GM23338 (cell line): ENCODE data around the gene ZNF646. TPM values are rescaled to one million over a fixed set of nuclear protein-coding genes. Genes with fewer than 3 reads are reported as not detected.
A peak's percentile ranks its signal among the peaks of the same experiment; 100 is the strongest.

Experiments
- ATAC-seq: fragments of 200-7000 bp; cut with Tn5 transposase; 3 replicates; pipeline ENCODE4 v1.9.1; 2020
- DNase-seq: peaks from one replicate; pipeline ENCODE4 v3.0.0-alpha.2; 2015; ENCODE audit warnings: low spot score
- H2AFZ ChIP-seq: fragments of 200-600 bp; sonication (generic); 2 replicates; pipeline ENCODE4 v1.8.0; 2016; ENCODE audit warnings: antibody characterized with exemption, mild to moderate bottlenecking, moderate library complexity
- H3F3A ChIP-seq: fragments of 200-600 bp; sonication (generic); replicated peaks from 2 replicates; pipeline ENCODE4 v1.8.0; 2017; ENCODE audit warnings: antibody characterized with exemption, mixed run types, low read depth
- H3K27ac ChIP-seq: fragments of 200-600 bp; sonication (generic); 2 replicates; pipeline ENCODE4 v1.6.1; 2016; ENCODE audit warnings: low read depth
- H3K27me3 ChIP-seq: fragments of 200-600 bp; sonication (generic); 2 replicates; pipeline ENCODE4 v1.8.0; 2016; ENCODE audit warnings: mild to moderate bottlenecking, mixed run types, moderate library complexity; ENCODE audit not compliant: insufficient read depth
- H3K36me3 ChIP-seq: fragments of 200-600 bp; sonication (generic); 2 replicates; pipeline ENCODE4 v1.8.0; 2016; ENCODE audit warnings: mild to moderate bottlenecking; ENCODE audit not compliant: insufficient read depth
- H3K4me1 ChIP-seq: fragments of 200-600 bp; sonication (generic); 2 replicates; pipeline ENCODE4 v1.8.0; 2016; ENCODE audit warnings: mild to moderate bottlenecking, moderate library complexity; ENCODE audit not compliant: insufficient read depth
- H3K4me2 ChIP-seq: fragments of 200-600 bp; sonication (generic); 2 replicates; pipeline ENCODE4 v1.7.1; 2017; ENCODE audit warnings: mixed run types
- H3K4me3 ChIP-seq: fragments of 200-600 bp; sonication (generic); 2 replicates; pipeline ENCODE4 v1.6.1; 2016; ENCODE audit warnings: mixed run types
- H3K79me2 ChIP-seq: fragments of 200-600 bp; sonication (generic); replicated peaks from 2 replicates; pipeline ENCODE4 v1.8.0; 2017; ENCODE audit warnings: mild to moderate bottlenecking; ENCODE audit not compliant: insufficient read depth
- H3K9me2 ChIP-seq: fragments of 200-600 bp; sonication (generic); 2 replicates; pipeline ENCODE4 v1.8.0; 2017; ENCODE audit not compliant: insufficient read depth
- H4K20me1 ChIP-seq: fragments of 200-600 bp; sonication (generic); replicated peaks from 2 replicates; pipeline ENCODE4 v1.8.0; 2017; ENCODE audit warnings: mild to moderate bottlenecking; ENCODE audit not compliant: insufficient read depth
- H3K27ac Mint-ChIP-seq: 2 replicates; pipeline ENCODE4 v1.8.0; 2020; ENCODE audit warnings: inconsistent platforms, mild to moderate bottlenecking, moderate library complexity, mixed read lengths
- H3K27me3 Mint-ChIP-seq: 3 replicates; pipeline ENCODE4 v1.8.0; 2022; ENCODE audit warnings: low read depth, mild to moderate bottlenecking, moderate library complexity, mixed read lengths, inconsistent platforms; ENCODE audit not compliant: insufficient read depth, poor library complexity
- H3K36me3 Mint-ChIP-seq: 3 replicates; pipeline ENCODE4 v1.8.0; 2021; ENCODE audit warnings: low read depth, mild to moderate bottlenecking, inconsistent platforms, moderate library complexity, mixed read lengths
- H3K4me1 Mint-ChIP-seq: 3 replicates; pipeline ENCODE4 v1.8.0; 2020; ENCODE audit warnings: mild to moderate bottlenecking, inconsistent platforms, mixed read lengths
- H3K4me3 Mint-ChIP-seq: 3 replicates; pipeline ENCODE4 v1.8.0; 2021; ENCODE audit warnings: moderate library complexity, mild to moderate bottlenecking, inconsistent platforms, mixed read lengths
- H3K9me3 Mint-ChIP-seq: 3 replicates; pipeline ENCODE4 v1.8.0; 2020; ENCODE audit warnings: moderate library complexity, mild to moderate bottlenecking, inconsistent platforms, mixed read lengths
- CREB1 ChIP-seq: fragments of 250-450 bp; sonication (Bioruptor Pico); IDR thresholded peaks from 2 replicates; pipeline ENCODE4 v1.5.0; 2020; ENCODE audit warnings: low read depth, mild to moderate bottlenecking, moderate library complexity
- EZH2 ChIP-seq: fragments of 200-600 bp; sonication (generic); IDR thresholded peaks from one replicate; pipeline ENCODE4 v1.8.0; 2017; ENCODE audit warnings: antibody characterized with exemption, mild to moderate bottlenecking, low read depth; ENCODE audit not compliant: unreplicated experiment
- EZH2phosphoT487 ChIP-seq: fragments of 200-600 bp; sonication (generic); IDR thresholded peaks from one replicate; pipeline ENCODE4 v1.8.1; 2018; ENCODE audit warnings: antibody characterized with exemption; ENCODE audit not compliant: unreplicated experiment
- POLR2AphosphoS5 ChIP-seq: IDR thresholded peaks from 2 replicates; pipeline ENCODE4 v1.6.1; 2016; ENCODE audit warnings: antibody characterized with exemption, low read depth
- STAT1 ChIP-seq: IDR thresholded peaks from one replicate; pipeline ENCODE4 v1.6.1; 2016; ENCODE audit warnings: antibody characterized with exemption; ENCODE audit not compliant: unreplicated experiment
- ZNF114 ChIP-seq: fragments of 250-450 bp; sonication (Bioruptor Pico); IDR thresholded peaks from 2 replicates; pipeline ENCODE4 v1.5.0; 2020; ENCODE audit warnings: mild to moderate bottlenecking, moderate library complexity
- polyA plus RNA-seq: library from polyadenylated mRNA; unstranded; fragments of >200 nt; fragmentation: Nextera tagmentation; extraction: Ambion mirVana; gene quantifications from 2 replicates; pipeline ENCODE4 v1.2.1, GENCODE V29; 2016
- total RNA-seq: library from RNA; depleted of rRNA; stranded (reverse); fragments of >200 nt; shearing (Covaris generic); gene quantifications from 2 replicates; pipeline ENCODE4 v1.2.3, GENCODE V29; 2014
- TF ChIP-seq, protein P1 (sequence below), 2 experiments: fragments of 200-600 bp in 1 of 2; sonication (generic) in 1 of 2; conservative IDR thresholded peaks; 2 replicates each; pipeline versions ENCODE4 v1.5.1 to v1.6.1; 2016 to 2017; ENCODE audit warnings: antibody characterized with exemption in 2 of 2, low read depth in 2 of 2, mild to moderate bottlenecking in 2 of 2, moderate library complexity in 1 of 2
- TF ChIP-seq, protein P2 (sequence below): fragments of 250-450 bp; sonication (Bioruptor Pico); IDR thresholded peaks from 2 replicates; pipeline ENCODE4 v1.5.0; 2020; ENCODE audit warnings: mild to moderate bottlenecking, moderate library complexity
- TF ChIP-seq, protein P3 (sequence below): IDR thresholded peaks from 2 replicates; pipeline ENCODE4 v1.6.1; 2016; ENCODE audit warnings: antibody characterized with exemption

ZNF646 gene
- total and polyA plus RNA-seq, 2 experiments from 2014 or later = 6.3 to 29.3 TPM

- H3K4me2 ChIP-seq = no peak overlapping the region
- no peak overlapping the region for H2AFZ ChIP-seq
- H3K27me3 ChIP-seq = no peaks in the 10 kb centered on the region
- Mint-ChIP-seq H3K27me3 (peaks cover 10% of the 10 kb centered on the region), H3K27ac (no peak overlapping the region), H3K4me3 (no peak overlapping the region), H3K9me3 (no peaks in the 10 kb centered on the region; the same call in 2 of the 3 replicates), H3K4me1 (peaks cover 7% of the 10 kb centered on the region), H3K36me3 (peaks cover 53% of the 10 kb centered on the region)
- H3K4me1 ChIP-seq = peaks cover 4% of the 10 kb centered on the region; the same call in 1 of the 2 replicates
- no peaks in the 10 kb centered on the region; the same call in 1 of the 2 replicates for H4K20me1 ChIP-seq
- H3K27ac ChIP-seq = no peak overlapping the region
- H3K36me3 ChIP-seq = peaks cover 7% of the 10 kb centered on the region; the same call in 1 of the 2 replicates
- DNase-seq (peak; percentile 35), ATAC-seq (no peak)
- no peaks in the 10 kb centered on the region for H3K9me2 ChIP-seq
- no peaks in the 10 kb centered on the region for H3F3A ChIP-seq
- H3K79me2 ChIP-seq = peaks cover 23% of the 10 kb centered on the region
- H3K4me3 ChIP-seq = no peak overlapping the region
- no peak for TF ChIP-seq CREB1 (CRISPR knock-in tag)
These were observed 3.6 kb downstream of the ZNF646 start for GRCh38 chr16:31077592-31078396.

GRCh38 chr16:31078597-31079341 is 4.5 kb downstream of the ZNF646 start:
- Histone ChIP-seq H3K4me3 (no peak overlapping the region), H3F3A (no peaks in the 10 kb centered on the region), H3K27me3 (no peaks in the 10 kb centered on the region), H3K9me2 (no peaks in the 10 kb centered on the region), H2AFZ (no peak overlapping the region), H3K36me3 (peaks cover 7% of the 10 kb centered on the region; the same call in 1 of the 2 replicates), H4K20me1 (no peaks in the 10 kb centered on the region; the same call in 1 of the 2 replicates), H3K4me2 (no peak overlapping the region), H3K4me1 (peaks cover 4% of the 10 kb centered on the region; the same call in 1 of the 2 replicates), H3K79me2 (peaks cover 20% of the 10 kb centered on the region), H3K27ac (no peak overlapping the region)
- H3K9me3 Mint-ChIP-seq = no peaks in the 10 kb centered on the region
- peaks cover 7% of the 10 kb centered on the region for H3K4me1 Mint-ChIP-seq
- H3K27me3 Mint-ChIP-seq = peaks cover 11% of the 10 kb centered on the region
- no peak overlapping the region for H3K27ac Mint-ChIP-seq
- H3K4me3 Mint-ChIP-seq = no peak overlapping the region
- DNase-seq (no peak), ATAC-seq (no peak)
- H3K36me3 Mint-ChIP-seq = peaks cover 56% of the 10 kb centered on the region
- TF ChIP-seq, protein P1, sequence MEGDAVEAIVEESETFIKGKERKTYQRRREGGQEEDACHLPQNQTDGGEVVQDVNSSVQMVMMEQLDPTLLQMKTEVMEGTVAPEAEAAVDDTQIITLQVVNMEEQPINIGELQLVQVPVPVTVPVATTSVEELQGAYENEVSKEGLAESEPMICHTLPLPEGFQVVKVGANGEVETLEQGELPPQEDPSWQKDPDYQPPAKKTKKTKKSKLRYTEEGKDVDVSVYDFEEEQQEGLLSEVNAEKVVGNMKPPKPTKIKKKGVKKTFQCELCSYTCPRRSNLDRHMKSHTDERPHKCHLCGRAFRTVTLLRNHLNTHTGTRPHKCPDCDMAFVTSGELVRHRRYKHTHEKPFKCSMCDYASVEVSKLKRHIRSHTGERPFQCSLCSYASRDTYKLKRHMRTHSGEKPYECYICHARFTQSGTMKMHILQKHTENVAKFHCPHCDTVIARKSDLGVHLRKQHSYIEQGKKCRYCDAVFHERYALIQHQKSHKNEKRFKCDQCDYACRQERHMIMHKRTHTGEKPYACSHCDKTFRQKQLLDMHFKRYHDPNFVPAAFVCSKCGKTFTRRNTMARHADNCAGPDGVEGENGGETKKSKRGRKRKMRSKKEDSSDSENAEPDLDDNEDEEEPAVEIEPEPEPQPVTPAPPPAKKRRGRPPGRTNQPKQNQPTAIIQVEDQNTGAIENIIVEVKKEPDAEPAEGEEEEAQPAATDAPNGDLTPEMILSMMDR (conservative IDR thresholded peaks at IDR 0.05; ENCODE audit: low read depth in 2 of 2) = no peak
- TF ChIP-seq, protein P2, sequence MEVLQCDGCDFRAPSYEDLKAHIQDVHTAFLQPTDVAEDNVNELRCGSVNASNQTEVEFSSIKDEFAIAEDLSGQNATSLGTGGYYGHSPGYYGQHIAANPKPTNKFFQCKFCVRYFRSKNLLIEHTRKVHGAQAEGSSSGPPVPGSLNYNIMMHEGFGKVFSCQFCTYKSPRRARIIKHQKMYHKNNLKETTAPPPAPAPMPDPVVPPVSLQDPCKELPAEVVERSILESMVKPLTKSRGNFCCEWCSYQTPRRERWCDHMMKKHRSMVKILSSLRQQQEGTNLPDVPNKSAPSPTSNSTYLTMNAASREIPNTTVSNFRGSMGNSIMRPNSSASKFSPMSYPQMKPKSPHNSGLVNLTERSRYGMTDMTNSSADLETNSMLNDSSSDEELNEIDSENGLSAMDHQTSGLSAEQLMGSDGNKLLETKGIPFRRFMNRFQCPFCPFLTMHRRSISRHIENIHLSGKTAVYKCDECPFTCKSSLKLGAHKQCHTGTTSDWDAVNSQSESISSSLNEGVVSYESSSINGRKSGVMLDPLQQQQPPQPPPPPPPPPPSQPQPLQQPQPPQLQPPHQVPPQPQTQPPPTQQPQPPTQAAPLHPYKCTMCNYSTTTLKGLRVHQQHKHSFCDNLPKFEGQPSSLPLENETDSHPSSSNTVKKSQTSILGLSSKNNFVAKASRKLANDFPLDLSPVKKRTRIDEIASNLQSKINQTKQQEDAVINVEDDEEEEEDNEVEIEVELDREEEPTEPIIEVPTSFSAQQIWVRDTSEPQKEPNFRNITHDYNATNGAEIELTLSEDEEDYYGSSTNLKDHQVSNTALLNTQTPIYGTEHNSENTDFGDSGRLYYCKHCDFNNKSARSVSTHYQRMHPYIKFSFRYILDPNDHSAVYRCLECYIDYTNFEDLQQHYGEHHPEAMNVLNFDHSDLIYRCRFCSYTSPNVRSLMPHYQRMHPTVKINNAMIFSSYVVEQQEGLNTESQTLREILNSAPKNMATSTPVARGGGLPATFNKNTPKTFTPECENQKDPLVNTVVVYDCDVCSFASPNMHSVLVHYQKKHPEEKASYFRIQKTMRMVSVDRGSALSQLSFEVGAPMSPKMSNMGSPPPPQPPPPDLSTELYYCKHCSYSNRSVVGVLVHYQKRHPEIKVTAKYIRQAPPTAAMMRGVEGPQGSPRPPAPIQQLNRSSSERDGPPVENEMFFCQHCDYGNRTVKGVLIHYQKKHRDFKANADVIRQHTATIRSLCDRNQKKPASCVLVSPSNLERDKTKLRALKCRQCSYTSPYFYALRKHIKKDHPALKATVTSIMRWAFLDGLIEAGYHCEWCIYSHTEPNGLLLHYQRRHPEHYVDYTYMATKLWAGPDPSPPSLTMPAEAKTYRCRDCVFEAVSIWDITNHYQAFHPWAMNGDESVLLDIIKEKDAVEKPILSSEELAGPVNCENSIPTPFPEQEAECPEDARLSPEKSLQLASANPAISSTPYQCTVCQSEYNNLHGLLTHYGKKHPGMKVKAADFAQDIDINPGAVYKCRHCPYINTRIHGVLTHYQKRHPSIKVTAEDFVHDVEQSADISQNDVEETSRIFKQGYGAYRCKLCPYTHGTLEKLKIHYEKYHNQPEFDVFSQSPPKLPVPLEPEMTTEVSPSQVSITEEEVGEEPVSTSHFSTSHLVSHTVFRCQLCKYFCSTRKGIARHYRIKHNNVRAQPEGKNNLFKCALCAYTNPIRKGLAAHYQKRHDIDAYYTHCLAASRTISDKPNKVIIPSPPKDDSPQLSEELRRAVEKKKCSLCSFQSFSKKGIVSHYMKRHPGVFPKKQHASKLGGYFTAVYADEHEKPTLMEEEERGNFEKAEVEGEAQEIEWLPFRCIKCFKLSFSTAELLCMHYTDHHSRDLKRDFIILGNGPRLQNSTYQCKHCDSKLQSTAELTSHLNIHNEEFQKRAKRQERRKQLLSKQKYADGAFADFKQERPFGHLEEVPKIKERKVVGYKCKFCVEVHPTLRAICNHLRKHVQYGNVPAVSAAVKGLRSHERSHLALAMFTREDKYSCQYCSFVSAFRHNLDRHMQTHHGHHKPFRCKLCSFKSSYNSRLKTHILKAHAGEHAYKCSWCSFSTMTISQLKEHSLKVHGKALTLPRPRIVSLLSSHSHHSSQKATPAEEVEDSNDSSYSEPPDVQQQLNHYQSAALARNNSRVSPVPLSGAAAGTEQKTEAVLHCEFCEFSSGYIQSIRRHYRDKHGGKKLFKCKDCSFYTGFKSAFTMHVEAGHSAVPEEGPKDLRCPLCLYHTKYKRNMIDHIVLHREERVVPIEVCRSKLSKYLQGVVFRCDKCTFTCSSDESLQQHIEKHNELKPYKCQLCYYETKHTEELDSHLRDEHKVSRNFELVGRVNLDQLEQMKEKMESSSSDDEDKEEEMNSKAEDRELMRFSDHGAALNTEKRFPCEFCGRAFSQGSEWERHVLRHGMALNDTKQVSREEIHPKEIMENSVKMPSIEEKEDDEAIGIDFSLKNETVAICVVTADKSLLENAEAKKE = no peak
- no peak for TF ChIP-seq STAT1
- no peak for TF ChIP-seq EZH2phosphoT487
- TF ChIP-seq, protein P3, sequence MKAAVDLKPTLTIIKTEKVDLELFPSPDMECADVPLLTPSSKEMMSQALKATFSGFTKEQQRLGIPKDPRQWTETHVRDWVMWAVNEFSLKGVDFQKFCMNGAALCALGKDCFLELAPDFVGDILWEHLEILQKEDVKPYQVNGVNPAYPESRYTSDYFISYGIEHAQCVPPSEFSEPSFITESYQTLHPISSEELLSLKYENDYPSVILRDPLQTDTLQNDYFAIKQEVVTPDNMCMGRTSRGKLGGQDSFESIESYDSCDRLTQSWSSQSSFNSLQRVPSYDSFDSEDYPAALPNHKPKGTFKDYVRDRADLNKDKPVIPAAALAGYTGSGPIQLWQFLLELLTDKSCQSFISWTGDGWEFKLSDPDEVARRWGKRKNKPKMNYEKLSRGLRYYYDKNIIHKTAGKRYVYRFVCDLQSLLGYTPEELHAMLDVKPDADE = no peak
- no peak for TF ChIP-seq ZNF114 (CRISPR knock-in tag)
- no peak for TF ChIP-seq EZH2
- no peak for TF ChIP-seq POLR2AphosphoS5
